Choroid plexus epithelial cell (primary cell): Measurements from ENCODE around the gene ADAMTS14.
"Not testable (repeated sequence)": the region's sequence is repeated elsewhere in the genome, so short reads cannot be mapped to it uniquely, and the experiment has no call there.

Source experiments
- DNase-seq: peaks from one replicate; pipeline ENCODE4 v3.0.0-alpha.2; 2010; ENCODE audit warnings: low read depth
- H3K4me3 ChIP-seq: 2 replicates; pipeline ENCODE4 v1.5.1; 2011; ENCODE audit warnings: low read depth, mild to moderate bottlenecking, control low read depth, low read length, moderate library complexity
- TF ChIP-seq, protein P1 (sequence below): conservative IDR thresholded peaks from 2 replicates; pipeline ENCODE4 v1.5.1; 2011; ENCODE audit warnings: low read depth, mild to moderate bottlenecking, control low read depth, inconsistent platforms, low read length, moderate library complexity

ADAMTS14 gene, protein sequence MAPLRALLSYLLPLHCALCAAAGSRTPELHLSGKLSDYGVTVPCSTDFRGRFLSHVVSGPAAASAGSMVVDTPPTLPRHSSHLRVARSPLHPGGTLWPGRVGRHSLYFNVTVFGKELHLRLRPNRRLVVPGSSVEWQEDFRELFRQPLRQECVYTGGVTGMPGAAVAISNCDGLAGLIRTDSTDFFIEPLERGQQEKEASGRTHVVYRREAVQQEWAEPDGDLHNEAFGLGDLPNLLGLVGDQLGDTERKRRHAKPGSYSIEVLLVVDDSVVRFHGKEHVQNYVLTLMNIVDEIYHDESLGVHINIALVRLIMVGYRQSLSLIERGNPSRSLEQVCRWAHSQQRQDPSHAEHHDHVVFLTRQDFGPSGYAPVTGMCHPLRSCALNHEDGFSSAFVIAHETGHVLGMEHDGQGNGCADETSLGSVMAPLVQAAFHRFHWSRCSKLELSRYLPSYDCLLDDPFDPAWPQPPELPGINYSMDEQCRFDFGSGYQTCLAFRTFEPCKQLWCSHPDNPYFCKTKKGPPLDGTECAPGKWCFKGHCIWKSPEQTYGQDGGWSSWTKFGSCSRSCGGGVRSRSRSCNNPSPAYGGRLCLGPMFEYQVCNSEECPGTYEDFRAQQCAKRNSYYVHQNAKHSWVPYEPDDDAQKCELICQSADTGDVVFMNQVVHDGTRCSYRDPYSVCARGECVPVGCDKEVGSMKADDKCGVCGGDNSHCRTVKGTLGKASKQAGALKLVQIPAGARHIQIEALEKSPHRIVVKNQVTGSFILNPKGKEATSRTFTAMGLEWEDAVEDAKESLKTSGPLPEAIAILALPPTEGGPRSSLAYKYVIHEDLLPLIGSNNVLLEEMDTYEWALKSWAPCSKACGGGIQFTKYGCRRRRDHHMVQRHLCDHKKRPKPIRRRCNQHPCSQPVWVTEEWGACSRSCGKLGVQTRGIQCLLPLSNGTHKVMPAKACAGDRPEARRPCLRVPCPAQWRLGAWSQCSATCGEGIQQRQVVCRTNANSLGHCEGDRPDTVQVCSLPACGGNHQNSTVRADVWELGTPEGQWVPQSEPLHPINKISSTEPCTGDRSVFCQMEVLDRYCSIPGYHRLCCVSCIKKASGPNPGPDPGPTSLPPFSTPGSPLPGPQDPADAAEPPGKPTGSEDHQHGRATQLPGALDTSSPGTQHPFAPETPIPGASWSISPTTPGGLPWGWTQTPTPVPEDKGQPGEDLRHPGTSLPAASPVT

GRCh38 chr10:70672165-70673042 lies at the start of gene ADAMTS14:
TSS of gene ADAMTS14 (plus strand) at chr10:70672506. CDS start at chr10:70672803, 297 bp downstream.
- TF ChIP-seq, protein P1, sequence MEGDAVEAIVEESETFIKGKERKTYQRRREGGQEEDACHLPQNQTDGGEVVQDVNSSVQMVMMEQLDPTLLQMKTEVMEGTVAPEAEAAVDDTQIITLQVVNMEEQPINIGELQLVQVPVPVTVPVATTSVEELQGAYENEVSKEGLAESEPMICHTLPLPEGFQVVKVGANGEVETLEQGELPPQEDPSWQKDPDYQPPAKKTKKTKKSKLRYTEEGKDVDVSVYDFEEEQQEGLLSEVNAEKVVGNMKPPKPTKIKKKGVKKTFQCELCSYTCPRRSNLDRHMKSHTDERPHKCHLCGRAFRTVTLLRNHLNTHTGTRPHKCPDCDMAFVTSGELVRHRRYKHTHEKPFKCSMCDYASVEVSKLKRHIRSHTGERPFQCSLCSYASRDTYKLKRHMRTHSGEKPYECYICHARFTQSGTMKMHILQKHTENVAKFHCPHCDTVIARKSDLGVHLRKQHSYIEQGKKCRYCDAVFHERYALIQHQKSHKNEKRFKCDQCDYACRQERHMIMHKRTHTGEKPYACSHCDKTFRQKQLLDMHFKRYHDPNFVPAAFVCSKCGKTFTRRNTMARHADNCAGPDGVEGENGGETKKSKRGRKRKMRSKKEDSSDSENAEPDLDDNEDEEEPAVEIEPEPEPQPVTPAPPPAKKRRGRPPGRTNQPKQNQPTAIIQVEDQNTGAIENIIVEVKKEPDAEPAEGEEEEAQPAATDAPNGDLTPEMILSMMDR: no peak
- peak; percentile 36 for DNase-seq
- peak within 1 kb of the TSS; percentile 53 for H3K4me3 ChIP-seq

DNA sequence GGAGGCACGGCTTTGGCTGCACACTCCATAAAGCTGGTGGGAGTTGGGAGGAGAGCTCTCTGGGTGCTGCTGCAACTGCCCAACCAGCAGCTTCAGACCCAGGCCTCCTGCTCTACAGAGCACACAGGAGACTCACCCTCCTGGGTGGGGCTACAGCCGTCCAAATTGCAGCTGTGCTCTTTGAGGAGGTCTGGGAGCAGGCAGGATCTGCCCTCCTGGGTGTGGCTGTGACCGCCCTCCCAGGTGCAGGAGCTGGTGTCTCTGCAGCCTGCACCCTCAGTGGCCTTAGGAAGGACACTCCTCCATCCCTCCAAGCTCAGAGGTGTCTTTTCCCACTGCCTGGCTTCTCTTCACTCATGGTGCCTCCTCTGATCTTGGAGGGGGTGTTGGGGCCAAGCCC lies 49.8 kb upstream of the ADAMTS14 start:
- TF ChIP-seq, protein P1: no peak
- no peak for DNase-seq

GRCh38 chr10:70622981-70623844 lies 49.1 kb upstream of the ADAMTS14 start:
- DNase-seq: peak; percentile 28

More for the DNA sequence above, 49.8 kb upstream of the ADAMTS14 start:
- no peak overlapping the region for H3K4me3 ChIP-seq

GRCh38 chr10:70626056-70626455 lies 46.2 kb upstream of the ADAMTS14 start:
- no peak for DNase-seq
- no peak overlapping the region for H3K4me3 ChIP-seq
- TF ChIP-seq, protein P1: no peak

More at GRCh38 chr10:70622981-70623844, 49.1 kb upstream of the ADAMTS14 start:
- H3K4me3 ChIP-seq: no peak overlapping the region
- TF ChIP-seq, protein P1: no peak

GRCh38 chr10:70629338-70629737 lies 43.0 kb upstream of the ADAMTS14 start:
- H3K4me3 ChIP-seq: no peak overlapping the region
- TF ChIP-seq, protein P1: no peak
- no peak for DNase-seq

- not testable (repeated sequence) for H3K4me3 ChIP-seq, DNase-seq
These were observed 40.6 kb upstream of the ADAMTS14 start for GRCh38 chr10:70631735-70632134.
